ENCODE results near the gene DPP9.

The DPP9 gene

DNA sequence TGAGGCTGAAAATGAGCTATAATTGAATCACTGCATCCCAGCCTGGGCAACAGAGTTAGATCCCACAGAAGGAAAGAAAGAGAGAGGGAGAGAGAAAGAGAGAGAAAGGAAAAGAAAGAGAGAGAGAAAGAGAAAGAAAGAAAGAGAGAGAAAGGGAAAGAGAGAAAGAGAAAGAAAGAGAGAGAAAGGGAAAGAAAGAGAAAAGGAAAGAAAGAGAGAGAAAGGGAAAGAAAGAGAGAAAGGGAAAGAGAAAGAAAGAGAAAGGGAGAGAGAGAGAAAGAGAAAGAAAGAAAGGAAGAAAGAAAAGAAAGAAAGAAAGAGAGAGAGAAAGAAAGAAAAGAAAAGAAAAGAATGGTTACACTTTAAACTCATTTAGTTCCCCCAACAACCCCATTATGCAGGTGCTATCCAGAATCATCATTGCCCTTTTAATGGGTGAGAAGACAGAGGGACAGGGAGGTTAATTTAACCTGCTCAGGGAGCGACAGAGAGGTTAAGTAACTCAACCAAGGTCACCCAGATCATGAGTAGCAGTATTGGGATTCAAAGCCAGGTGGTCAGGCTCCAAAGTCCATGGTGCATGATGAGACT lies 10.2 kb upstream of the DPP9 start:
- Histone ChIP-seq H3K27me3 (no peaks in the 10 kb centered on the region), H3K4me3 (ENCODE audit: low read depth, low read length) (no peak overlapping the region), H3K36me3 (no peaks in the 10 kb centered on the region), H3K4me1 (peaks cover 5% of the 10 kb centered on the region; the same call in 1 of the 2 replicates), H3K9me3 (no peaks in the 10 kb centered on the region)
- DNase-seq = no peak
- TF ChIP-seq, protein P1, sequence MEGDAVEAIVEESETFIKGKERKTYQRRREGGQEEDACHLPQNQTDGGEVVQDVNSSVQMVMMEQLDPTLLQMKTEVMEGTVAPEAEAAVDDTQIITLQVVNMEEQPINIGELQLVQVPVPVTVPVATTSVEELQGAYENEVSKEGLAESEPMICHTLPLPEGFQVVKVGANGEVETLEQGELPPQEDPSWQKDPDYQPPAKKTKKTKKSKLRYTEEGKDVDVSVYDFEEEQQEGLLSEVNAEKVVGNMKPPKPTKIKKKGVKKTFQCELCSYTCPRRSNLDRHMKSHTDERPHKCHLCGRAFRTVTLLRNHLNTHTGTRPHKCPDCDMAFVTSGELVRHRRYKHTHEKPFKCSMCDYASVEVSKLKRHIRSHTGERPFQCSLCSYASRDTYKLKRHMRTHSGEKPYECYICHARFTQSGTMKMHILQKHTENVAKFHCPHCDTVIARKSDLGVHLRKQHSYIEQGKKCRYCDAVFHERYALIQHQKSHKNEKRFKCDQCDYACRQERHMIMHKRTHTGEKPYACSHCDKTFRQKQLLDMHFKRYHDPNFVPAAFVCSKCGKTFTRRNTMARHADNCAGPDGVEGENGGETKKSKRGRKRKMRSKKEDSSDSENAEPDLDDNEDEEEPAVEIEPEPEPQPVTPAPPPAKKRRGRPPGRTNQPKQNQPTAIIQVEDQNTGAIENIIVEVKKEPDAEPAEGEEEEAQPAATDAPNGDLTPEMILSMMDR (IDR thresholded peaks at IDR 0.05; ENCODE audit: low read depth, low read length) = no peak

DNA sequence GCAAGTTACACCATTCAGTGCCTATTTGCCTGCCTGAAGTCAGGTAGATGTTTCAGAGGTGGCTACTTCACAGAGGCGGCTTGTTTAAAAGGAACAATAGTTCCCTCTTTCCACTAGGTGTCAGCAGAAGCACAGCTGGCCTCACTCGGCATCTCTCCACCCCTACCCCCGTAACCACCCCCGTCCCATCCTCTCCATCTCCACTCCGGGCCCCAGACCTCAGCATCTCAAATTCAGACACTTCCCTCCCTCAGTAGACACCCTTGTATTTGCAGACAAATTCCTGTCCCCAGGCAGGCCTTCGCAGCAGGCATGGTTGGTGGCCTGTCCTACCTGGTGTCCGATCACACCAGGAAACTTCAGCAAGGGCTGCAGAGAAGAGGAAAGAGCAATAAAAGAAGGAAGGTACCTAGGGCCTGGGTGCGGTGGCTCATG lies 9.1 kb upstream of the DPP9 start:
- Histone ChIP-seq H3K4me1 (no peaks in the 10 kb centered on the region), H3K4me3 (ENCODE audit: low read depth, low read length) (peak overlapping the region; percentile 15; the same call in 1 of the 2 replicates), H3K36me3 (no peaks in the 10 kb centered on the region), H3K9me3 (no peaks in the 10 kb centered on the region), H3K27me3 (no peaks in the 10 kb centered on the region)
- peak; percentile 73 for DNase-seq
- TF ChIP-seq, protein P1 (IDR thresholded peaks at IDR 0.05; ENCODE audit: low read depth, low read length) = peak; percentile 85

DNA sequence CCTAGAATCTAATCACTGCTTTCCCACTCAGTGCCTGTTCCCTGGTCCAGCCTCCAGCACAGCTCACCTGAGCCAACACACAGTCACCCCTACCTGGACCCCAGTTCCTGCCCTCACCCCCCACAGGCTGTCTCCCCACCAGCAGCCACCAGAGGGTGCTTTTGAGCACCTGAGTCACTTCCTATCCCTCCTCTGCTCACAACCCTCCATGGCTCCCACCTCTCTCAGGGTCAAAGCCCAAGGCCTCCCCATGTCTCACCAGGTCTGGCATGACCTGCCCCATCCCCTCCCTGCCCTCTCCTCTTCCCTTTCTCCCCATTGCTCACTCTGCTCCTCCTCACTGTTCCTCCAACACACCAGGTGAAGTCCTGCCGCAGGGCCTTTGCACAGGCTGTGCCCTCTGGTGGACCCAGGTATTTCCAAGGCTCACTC lies 7.1 kb upstream of the DPP9 start:
- peak; percentile 54 for DNase-seq
- TF ChIP-seq, protein P1 (IDR thresholded peaks at IDR 0.05; ENCODE audit: low read depth, low read length) = peak; percentile 60
- Histone ChIP-seq H3K27me3 (no peaks in the 10 kb centered on the region), H3K4me1 (no peaks in the 10 kb centered on the region), H3K4me3 (ENCODE audit: low read depth, low read length) (no peak overlapping the region), H3K9me3 (no peaks in the 10 kb centered on the region), H3K36me3 (no peaks in the 10 kb centered on the region)

DNA sequence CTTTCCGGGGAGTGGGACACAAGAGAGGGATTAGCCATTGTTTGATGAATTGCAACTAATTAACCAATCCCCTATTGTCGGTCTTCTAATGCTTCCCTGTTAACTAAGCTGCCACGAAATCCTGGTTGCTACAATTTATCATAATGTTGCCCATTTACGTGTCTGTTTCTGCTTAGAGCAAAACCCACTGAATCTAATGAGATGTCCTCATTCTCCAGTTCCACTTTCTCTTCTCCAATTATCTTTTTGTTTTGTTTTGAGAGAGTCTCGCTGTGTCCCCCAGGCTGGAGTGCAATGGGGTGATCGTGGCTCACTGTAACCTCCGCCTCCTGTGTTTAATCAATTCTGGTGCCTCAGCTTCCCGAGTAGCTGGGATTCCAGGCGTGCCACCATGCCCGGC lies 5.2 kb upstream of the DPP9 start:
- Histone ChIP-seq H3K9me3 (no peaks in the 10 kb centered on the region), H3K36me3 (no peaks in the 10 kb centered on the region), H3K27me3 (no peaks in the 10 kb centered on the region), H3K4me1 (no peaks in the 10 kb centered on the region), H3K4me3 (ENCODE audit: low read depth, low read length) (no peak overlapping the region)
- DNase-seq = no peak
- TF ChIP-seq, protein P1 (IDR thresholded peaks at IDR 0.05; ENCODE audit: low read depth, low read length) = no peak

DNA sequence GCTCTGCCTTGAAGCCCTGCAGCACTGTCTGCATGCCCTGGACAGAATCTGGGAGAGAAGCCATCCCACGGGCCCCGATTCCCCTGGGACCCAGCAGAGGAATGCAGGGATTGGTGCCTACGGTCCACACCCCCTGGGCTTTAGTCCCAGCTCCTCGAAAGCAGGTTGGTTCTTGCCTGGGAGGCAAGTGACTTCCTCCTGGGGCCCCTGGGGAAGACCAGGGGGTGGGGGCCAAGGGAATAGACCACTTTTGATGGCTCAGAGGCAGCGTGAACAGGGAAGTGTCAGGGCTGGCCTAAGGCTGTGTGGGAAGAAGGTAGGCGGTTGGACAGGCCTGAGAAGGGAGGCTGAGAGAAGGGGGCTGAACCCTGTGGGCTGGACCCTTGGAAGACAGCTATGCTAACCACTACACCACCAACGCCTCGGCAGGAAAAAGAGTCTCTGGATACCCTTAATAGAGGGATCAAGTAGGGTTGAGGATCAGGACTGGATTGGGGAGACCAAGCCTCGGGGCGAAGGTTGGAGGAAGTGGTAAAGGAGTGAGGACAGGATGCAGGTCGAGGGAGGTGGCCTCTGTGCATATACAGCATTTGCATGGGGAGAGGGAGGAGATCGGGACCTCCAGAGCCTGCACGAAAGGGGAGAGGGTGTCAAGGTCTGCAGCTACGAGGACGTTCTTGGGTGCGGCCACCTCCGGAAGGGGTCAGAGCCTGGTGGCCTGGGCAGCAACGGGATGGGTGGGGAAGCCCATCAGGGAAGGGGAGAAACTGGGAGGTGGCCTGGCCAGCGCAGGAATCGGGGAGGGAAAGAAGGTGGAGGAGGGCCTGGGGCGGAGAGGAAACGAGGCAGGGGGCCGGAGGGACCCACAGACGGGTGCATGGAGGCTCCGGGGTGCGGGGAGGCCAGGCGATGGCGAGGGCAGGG lies 709 bp downstream of the DPP9 start:
- DNase-seq = peak; percentile 56
- Histone ChIP-seq H3K27me3 (no peaks in the 10 kb centered on the region), H3K4me3 (ENCODE audit: low read depth, low read length) (peak overlapping the region; percentile 98), H3K4me1 (0 out of 2 replicates have a peak, but pooled peaks cover 2% of the 10 kb centered on the region), H3K36me3 (peaks cover 32% of the 10 kb centered on the region), H3K9me3 (no peaks in the 10 kb centered on the region)
- TF ChIP-seq, protein P1 (IDR thresholded peaks at IDR 0.05; ENCODE audit: low read depth, low read length) = no peak
